Measurements from ENCODE around the gene FAM187B. TPM values are rescaled to one million over a fixed set of nuclear protein-coding genes. Genes with fewer than 3 reads are reported as not detected.
A peak's percentile ranks its signal among the peaks of the same experiment; 100 is the strongest.
"Not testable (repeated sequence)": the region's sequence is repeated elsewhere in the genome, so short reads cannot be mapped to it uniquely, and the experiment has no call there.

FAM187B gene
- total RNA-seq, 6 experiments from 2014 or later, result not detected

- Histone ChIP-seq H3K4me1 (no peaks in the 10 kb centered on the region), H3K27ac (no peak overlapping the region), H3K27me3 (no peaks in the 10 kb centered on the region), H3K9me3 (no peaks in the 10 kb centered on the region), H3K36me3 (no peaks in the 10 kb centered on the region), H3K4me3 (no peak overlapping the region)
- DNase-seq (no peak), ATAC-seq (no peak)
- intact Hi-C loops (cut with DNase I), result no loop called here
- TF ChIP-seq POLR2A (IDR thresholded peaks at IDR 0.05), result no peak
- TF ChIP-seq, protein P1, sequence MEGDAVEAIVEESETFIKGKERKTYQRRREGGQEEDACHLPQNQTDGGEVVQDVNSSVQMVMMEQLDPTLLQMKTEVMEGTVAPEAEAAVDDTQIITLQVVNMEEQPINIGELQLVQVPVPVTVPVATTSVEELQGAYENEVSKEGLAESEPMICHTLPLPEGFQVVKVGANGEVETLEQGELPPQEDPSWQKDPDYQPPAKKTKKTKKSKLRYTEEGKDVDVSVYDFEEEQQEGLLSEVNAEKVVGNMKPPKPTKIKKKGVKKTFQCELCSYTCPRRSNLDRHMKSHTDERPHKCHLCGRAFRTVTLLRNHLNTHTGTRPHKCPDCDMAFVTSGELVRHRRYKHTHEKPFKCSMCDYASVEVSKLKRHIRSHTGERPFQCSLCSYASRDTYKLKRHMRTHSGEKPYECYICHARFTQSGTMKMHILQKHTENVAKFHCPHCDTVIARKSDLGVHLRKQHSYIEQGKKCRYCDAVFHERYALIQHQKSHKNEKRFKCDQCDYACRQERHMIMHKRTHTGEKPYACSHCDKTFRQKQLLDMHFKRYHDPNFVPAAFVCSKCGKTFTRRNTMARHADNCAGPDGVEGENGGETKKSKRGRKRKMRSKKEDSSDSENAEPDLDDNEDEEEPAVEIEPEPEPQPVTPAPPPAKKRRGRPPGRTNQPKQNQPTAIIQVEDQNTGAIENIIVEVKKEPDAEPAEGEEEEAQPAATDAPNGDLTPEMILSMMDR (IDR thresholded peaks at IDR 0.05), result no peak
- 64% methylated on average over 6 of the region's 6 CpGs for WGBS (ENCODE audit: insufficient coverage, low coverage, low lambda C conversion rate, missing lambda C conversion rate)
These were observed 22.7 kb downstream of the FAM187B start for GRCh38 chr19:35205733-35206323.

DNA sequence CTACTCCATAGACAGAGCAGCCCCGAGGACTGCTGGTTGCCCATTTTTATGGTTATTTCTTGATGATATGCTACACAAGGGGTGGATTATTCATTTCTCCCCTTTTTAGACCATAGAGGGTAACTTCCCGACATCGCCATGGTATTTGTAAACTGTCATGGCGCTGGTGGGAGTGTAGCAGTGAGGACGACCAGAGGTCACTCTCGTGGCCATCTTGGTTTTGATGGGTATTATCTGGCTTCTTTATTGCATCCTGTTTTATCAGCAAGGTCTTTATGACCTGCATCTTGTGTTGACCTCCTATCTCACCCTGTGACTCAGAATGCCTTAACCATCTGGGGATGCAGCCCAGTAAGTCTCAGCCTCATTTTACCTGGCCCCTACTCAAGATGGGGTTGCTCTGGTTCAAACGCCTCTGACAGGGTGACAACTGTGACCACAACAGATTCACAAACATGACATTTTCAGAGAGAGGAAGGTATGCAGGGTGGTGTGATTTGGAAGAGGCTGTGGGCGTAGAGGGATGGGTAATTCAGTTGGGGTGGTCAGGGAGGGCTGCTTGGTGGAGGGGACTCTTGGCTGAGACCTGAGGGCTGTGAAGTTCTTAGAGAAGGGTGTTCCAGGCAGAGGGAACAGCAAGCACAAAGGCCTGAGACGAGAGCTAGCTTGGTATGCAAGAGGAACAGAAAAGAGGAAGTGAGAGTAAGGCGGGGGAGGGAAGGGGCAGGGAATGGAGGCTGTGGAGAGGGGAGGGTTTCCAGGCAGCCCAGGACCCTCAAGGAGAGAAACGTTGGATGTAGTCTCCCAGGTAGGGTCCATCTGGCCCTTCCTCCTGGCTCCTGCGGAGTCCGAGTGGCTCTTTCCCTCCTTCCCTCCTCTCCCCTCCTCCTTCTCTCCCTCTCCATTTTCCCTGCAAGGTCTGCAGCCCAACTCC is 23.5 kb downstream of the FAM187B start:
- intact Hi-C loops (cut with DNase I), result no loop called here
- 84% methylated on average over 12 of the region's 13 CpGs for WGBS (ENCODE audit: insufficient coverage, low coverage, low lambda C conversion rate, missing lambda C conversion rate)
- no peak overlapping the region for H3K27ac ChIP-seq

DNA sequence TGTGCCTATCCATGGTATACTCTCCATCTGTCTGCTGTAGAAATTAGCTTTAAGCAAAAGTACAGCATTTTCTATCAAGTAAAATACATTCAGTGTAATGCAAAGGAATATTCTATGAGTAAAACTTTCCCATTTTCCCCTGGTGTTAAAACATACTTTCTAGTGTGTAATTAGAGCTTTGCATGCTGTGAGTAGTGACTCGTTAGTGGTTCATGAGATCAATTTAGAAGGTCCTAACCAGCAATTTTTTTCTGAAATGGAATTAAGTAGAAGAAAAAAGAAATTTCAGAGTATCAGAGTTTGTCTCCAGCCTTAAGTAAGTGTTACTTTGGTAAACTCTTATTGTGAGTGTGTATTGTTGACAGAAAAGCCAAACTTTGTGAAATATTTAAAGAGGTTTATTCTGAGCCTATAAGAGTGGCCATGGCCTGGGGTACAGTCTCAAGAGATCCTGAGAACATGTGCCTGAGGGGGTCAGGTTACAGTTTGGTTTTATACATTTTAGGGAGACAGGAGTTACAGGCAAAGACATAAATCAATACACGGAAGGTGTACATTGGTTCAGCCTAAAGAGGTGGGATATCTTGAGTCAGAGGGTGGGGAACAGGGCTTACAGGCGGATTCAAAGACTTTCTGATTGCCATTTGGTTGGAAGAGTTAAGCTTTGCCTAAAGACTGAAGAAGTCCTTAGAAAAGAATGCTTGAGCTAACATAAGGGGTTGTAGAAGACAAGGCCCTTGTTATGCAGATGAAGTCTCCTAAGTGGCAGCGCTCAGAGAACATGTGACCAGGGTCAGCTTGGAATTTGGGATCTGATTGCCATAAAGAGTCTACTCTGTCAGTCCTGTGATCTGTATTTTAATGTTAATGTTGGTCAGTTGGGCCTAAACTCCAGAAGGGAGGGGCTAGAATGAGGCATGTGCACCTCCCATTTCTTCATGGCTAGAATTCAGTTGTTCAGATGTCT is 25.5 kb downstream of the FAM187B start:
- no peak overlapping the region for H3K27ac ChIP-seq
- intact Hi-C loops (cut with DNase I), result no loop called here

More for the DNA sequence above, 23.5 kb downstream of the FAM187B start:
- Histone ChIP-seq H3K27me3 (no peaks in the 10 kb centered on the region), H3K4me3 (no peak overlapping the region), H3K9me3 (no peaks in the 10 kb centered on the region), H3K4me1 (no peaks in the 10 kb centered on the region), H3K36me3 (no peaks in the 10 kb centered on the region)
- DNase-seq, result peak in 1 of 3 donors; percentile 42
- no peak for TF ChIP-seq POLR2A (IDR thresholded peaks at IDR 0.05)
- TF ChIP-seq, protein P1 (IDR thresholded peaks at IDR 0.05), result no peak
- ATAC-seq, result peak; percentile 59 to 79 (median 70)

DNA sequence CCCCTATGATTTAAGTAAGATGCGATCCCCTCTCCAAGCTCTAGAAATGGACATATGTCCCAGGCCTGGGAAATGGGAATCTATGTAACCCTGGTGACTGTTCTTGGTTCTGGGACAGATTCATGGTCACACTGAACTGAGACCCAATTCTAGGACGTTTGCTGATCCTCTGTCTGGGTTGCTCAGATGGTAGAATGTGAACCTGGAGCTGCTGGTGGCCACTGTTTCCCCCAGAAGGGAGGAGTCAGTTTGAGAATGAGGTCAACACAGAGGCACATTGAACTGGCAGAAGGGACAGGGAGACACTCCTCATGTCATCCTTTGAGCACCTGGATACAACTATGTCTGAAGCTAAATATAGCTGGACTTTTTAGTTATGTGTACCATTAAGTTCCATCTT is 29.1 kb downstream of the FAM187B start:
- DNase-seq (no peak), ATAC-seq (no peak)
- intact Hi-C loops (cut with DNase I), result no loop called here
- TF ChIP-seq, protein P1 (IDR thresholded peaks at IDR 0.05), result no peak
- TF ChIP-seq POLR2A (IDR thresholded peaks at IDR 0.05), result no peak
- Histone ChIP-seq H3K36me3 (no peaks in the 10 kb centered on the region), H3K4me3 (no peak overlapping the region), H3K27ac (no peak overlapping the region), H3K4me1 (peaks cover 0 to 26% (median 8%) of the 10 kb centered on the region in 4 donors), H3K9me3 (no peaks in the 10 kb centered on the region), H3K27me3 (no peaks in the 10 kb centered on the region)
- WGBS (ENCODE audit: insufficient coverage, low coverage, low lambda C conversion rate, missing lambda C conversion rate), result 83% methylated on average over 1 of the region's 2 CpGs

More for the DNA sequence above, 25.5 kb downstream of the FAM187B start:
- ATAC-seq (no peak), DNase-seq (peak in 1 of 3 donors; percentile 7)
- TF ChIP-seq, protein P1 (IDR thresholded peaks at IDR 0.05), result no peak
- TF ChIP-seq POLR2A (IDR thresholded peaks at IDR 0.05), result no peak
- H3K9me3 ChIP-seq, result no peaks in the 10 kb centered on the region
- WGBS (ENCODE audit: insufficient coverage, low coverage, low lambda C conversion rate, missing lambda C conversion rate), result 85% methylated on average over 4 of the region's 4 CpGs
- no peaks in the 10 kb centered on the region for H3K4me1 ChIP-seq
- no peak overlapping the region for H3K4me3 ChIP-seq
- no peaks in the 10 kb centered on the region for H3K36me3 ChIP-seq
- H3K27me3 ChIP-seq, result no peaks in the 10 kb centered on the region

DNA sequence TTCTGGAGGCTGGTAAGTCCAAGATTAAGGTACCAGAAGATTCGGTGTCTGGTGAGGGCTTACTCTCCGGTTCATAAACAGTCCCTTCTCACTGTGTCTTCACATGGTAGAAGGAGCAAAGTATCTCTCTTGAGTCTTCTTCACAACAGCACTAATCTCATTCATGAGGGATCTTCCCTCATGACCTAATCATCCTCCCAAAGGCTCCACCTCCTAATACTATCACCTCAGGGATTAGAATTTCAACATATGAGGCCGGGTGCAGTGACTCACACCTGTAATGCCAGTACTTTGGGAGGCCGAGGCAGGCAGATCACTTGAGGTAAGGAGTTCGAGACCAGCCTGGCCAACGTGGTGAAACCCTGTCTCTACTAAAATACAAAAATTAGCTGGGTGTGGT is 31.7 kb downstream of the FAM187B start:
- H3K27me3 ChIP-seq; H3K9me3 ChIP-seq; H3K36me3 ChIP-seq; H3K4me3 ChIP-seq; intact Hi-C loops (cut with DNase I): not testable (repeated sequence)
- peak in 2 of 4 donors; percentile 36 to 74 for ATAC-seq
- peaks cover 0 to 36% (median 8%) of the 10 kb centered on the region in 4 donors for H3K4me1 ChIP-seq
- H3K27ac ChIP-seq, result peak overlapping the region; percentile 81 to 86 (median 84)
- WGBS (ENCODE audit: insufficient coverage, low coverage, low lambda C conversion rate, missing lambda C conversion rate), result 43% methylated on average over 6 of the region's 6 CpGs
- peak in 2 of 3 donors; percentile 29 to 41 for DNase-seq

Measured in right lobe of liver (tissue), 6 donors.